Heart left ventricle (tissue), 16 donors: ENCODE results near the gene TRIAP1. TPM values are rescaled to one million over a fixed set of nuclear protein-coding genes. Genes with fewer than 3 reads are reported as not detected.

ENCODE experiments used
- ATAC-seq, 4 donors: fragments of 200-7000 bp; cut with Tn5 transposase; one replicate each; pipeline ENCODE4 v1.9.1; 2020 to 2022; ENCODE audit warnings: moderate library complexity in 4 of 4, mild to moderate bottlenecking in 3 of 4, moderate number of reproducible peaks in 1 of 4
- DNase-seq, 5 donors: peaks; one replicate each; pipeline ENCODE4 v3.0.0-alpha.2; 2020
- H3K27ac ChIP-seq, 12 donors: fragments of 200-600 bp; sonication (generic) in 4 of 12; one replicate each; pipeline versions ENCODE4 v1.5.0 to v1.8.0; 2016 to 2022; ENCODE audit warnings: mild to moderate bottlenecking in 2 of 12
- H3K27me3 ChIP-seq, 9 donors: fragments of 200-600 bp; sonication (generic) in 2 of 9; one replicate each; pipeline versions ENCODE4 v1.5.1 to v1.8.0; 2016 to 2022; ENCODE audit warnings: mild to moderate bottlenecking in 3 of 9
- H3K36me3 ChIP-seq, 9 donors: fragments of 200-600 bp; sonication (generic) in 2 of 9; one replicate each; pipeline versions ENCODE4 v1.5.0 to v1.8.0; 2018 to 2022; ENCODE audit warnings: mild to moderate bottlenecking in 2 of 9
- H3K4me1 ChIP-seq, 12 donors: fragments of 200-600 bp; sonication (generic) in 4 of 12; one replicate each; pipeline versions ENCODE4 v1.5.0 to v1.8.0; 2016 to 2022; ENCODE audit warnings: mild to moderate bottlenecking in 3 of 12
- H3K4me3 ChIP-seq, 12 donors: fragments of 200-600 bp; sonication (generic) in 4 of 12; one replicate each; pipeline versions ENCODE4 v1.5.0 to v1.8.0; 2017 to 2022; ENCODE audit warnings: mild to moderate bottlenecking in 9 of 12, moderate library complexity in 4 of 12
- H3K9me3 ChIP-seq, 12 donors: fragments of 200-600 bp; sonication (generic) in 4 of 12; one replicate each; pipeline versions ENCODE4 v1.5.0 to v1.8.0; 2016 to 2022; ENCODE audit warnings: mild to moderate bottlenecking in 1 of 12
- POLR2A ChIP-seq, 2 donors: fragments of 450-650 bp; IDR thresholded peaks; one replicate each; pipeline ENCODE4 v1.6.1; 2017; ENCODE audit warnings: antibody characterized with exemption in 2 of 2, mild to moderate bottlenecking in 2 of 2, moderate library complexity in 2 of 2
- WGBS, 4 donors: extraction: QIAGEN DNeasy Blood & Tissue Kit in 2 of 4; methylation state at CpG; one replicate each; pipeline versions ENCODE4 v1.1.5 to v1.1.7; 2013 to 2018; 5-methylcytosine and 5-hydroxymethylcytosine counted together
- intact Hi-C, 10 donors: fragments of 100-400 bp; cut with DNase I; formaldehyde crosslinking; loops; one replicate each; pipeline versions ENCODE4 v1.11.1 to v1.14.2; 2022
- polyA plus RNA-seq, 2 donors: library from polyadenylated mRNA; stranded (reverse); fragments of 200-250 nt; gene quantifications; one replicate each; pipeline ENCODE4 v1.2.3, GENCODE V29; 2013
- total RNA-seq, 9 donors: library from RNA; depleted of rRNA in 2 of 9; stranded (reverse); fragments of >200 nt in 2 of 9; fragmentation: NEBNext Ultra II Directional in 3 of 9; extraction: Animal tissue kit (Norgen Biotek cat#: 25700) in 3 of 9; gene quantifications; one replicate each; pipeline versions ENCODE4 v1.1.0 to v1.2.4, GENCODE V29; 2016 to 2023
- TF ChIP-seq, protein P1 (sequence below), 12 donors: fragments of 200-600 bp; sonication (generic) in 4 of 12; IDR thresholded peaks; one replicate each; pipeline versions ENCODE4 v1.5.0 to v1.8.0; 2018 to 2022; ENCODE audit warnings: antibody characterized with exemption in 12 of 12, mild to moderate bottlenecking in 5 of 12
- donor health status: ischemic (EF 13 %, LVEDD 7.1; RV severe dilation, severe dysfunction).
- donor health status: healthy with polysubstance abuse.
- donor health status: DM: no; HTN: yes; CAD: no.
- donor health status: DM: no; HTN: no; CAD: no.
- donor health status: ischemic (EF 25% LVEDD 6.9; RV normal size, moderate dysfunction).
- donor health status: ischemic (EF 25% LVEDD 5.7; RV mildly dilated, moderate dysfunction).
- donor health status: healthy.
- donor health status: DM: yes; HTN: yes; CAD: no.
- donor health status: ischemic (EF 35%, LVEDD 5.7; RV mildly dilated, moderate dysfunction).
- donor health status: nonischemic (EF 11% LVEDD 7.7; RV severe dilation, severe dysfunction).
- donor health status: DM: yes; HTN: yes; CAD: no.
- donor health status: PGD.
- donor health status: ischemic (EF 29% LVEDD 5.4; RV normal size, mild dysfunction).
- donor health status: nonischemic (EF 23%, LVEDD 6.1; RV moderate dilation, normal function).

The TRIAP1 gene
- total and polyA plus RNA-seq, 11 donors: 6.4 to 34.9 (median 15.1) TPM

DNA sequence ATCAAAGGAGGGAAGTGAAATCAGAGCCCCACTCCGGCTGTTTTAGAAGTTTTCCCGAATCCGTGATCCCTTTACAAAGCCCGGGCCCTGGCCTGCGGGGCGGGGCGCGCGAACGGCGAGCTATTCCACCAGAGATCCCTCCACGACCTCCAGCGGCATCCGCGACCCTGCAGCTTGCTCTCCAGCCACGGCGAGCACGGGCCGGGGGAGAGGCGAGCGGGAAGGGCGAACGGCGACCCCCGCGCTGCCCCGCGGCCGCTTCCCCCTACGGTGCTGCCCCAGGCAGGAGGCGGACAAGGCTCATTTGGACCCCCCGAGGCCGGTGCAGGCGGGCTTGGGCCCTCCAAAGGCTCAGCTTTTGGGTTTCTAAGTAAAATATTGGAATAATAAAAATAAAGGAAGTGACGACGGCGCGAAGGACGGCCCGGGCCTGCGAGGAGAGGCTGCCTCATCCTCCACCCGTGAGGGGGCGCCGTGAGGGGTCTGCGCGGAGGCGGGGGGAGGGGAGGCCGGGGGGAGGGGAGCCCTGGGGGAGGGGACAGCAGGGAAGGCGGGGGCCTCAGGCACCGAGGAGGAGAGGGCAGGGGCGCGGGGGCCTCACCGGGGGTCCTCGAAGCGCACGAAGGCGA lies 22.8 kb upstream of the TRIAP1 start:
- intact Hi-C loops: loop anchor here in 2 of 10 donors (2.0 to 10.0 kb wide), 2 partner anchors 28 to 96 kb away; partner anchors contain the start of gene DYNLL1 (in 1 of the 2)
- TF ChIP-seq, protein P1, sequence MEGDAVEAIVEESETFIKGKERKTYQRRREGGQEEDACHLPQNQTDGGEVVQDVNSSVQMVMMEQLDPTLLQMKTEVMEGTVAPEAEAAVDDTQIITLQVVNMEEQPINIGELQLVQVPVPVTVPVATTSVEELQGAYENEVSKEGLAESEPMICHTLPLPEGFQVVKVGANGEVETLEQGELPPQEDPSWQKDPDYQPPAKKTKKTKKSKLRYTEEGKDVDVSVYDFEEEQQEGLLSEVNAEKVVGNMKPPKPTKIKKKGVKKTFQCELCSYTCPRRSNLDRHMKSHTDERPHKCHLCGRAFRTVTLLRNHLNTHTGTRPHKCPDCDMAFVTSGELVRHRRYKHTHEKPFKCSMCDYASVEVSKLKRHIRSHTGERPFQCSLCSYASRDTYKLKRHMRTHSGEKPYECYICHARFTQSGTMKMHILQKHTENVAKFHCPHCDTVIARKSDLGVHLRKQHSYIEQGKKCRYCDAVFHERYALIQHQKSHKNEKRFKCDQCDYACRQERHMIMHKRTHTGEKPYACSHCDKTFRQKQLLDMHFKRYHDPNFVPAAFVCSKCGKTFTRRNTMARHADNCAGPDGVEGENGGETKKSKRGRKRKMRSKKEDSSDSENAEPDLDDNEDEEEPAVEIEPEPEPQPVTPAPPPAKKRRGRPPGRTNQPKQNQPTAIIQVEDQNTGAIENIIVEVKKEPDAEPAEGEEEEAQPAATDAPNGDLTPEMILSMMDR (IDR thresholded peaks at IDR 0.05): peak in 1 of 12 donors; percentile 17
- no peak for TF ChIP-seq POLR2A (IDR thresholded peaks at IDR 0.05)
- no peaks in the 10 kb centered on the region for H3K27me3 ChIP-seq
- ATAC-seq (peak in 3 of 4 donors; percentile 17 to 58 (median 57)), DNase-seq (peak in 4 of 5 donors; percentile 43 to 74 (median 46))
- H3K4me3 ChIP-seq: peak overlapping the region; percentile 63 to 99 (median 92)
- peaks cover 0 to 38% (median 32%) of the 10 kb centered on the region in 9 donors for H3K36me3 ChIP-seq
- no peaks in the 10 kb centered on the region for H3K9me3 ChIP-seq
- peaks cover 0 to 45% (median 31%) of the 10 kb centered on the region in 12 donors for H3K4me1 ChIP-seq
- 0 to 1% (median 1%) methylated on average over 32 to 57 of the region's 57 CpGs for WGBS, 4 donors
- H3K27ac ChIP-seq: peak overlapping the region; percentile 76 to 96 (median 92)

DNA sequence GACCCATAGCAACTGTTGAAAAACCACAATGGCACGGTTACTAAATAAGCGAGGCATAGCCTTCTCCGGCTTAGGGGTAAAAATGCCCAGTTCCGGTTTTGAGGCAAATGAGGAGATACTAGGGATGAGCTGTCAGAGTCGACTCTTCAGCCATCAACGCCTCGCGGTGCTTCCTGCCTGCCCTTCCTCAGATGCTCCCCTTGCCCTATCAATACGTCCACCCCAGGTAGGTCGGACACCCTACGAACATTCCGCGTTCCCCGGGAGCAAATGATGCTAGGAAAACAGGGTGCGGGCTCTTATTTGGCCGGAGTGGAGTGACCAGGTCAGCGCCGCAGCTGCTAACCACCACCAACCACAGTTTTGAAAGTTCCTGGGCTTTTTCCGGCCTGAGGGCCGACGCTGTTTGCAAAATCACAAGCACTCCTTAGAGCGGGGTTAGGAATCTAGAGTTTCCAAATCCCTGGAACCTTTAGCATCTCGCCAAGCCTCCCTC lies 22.2 kb upstream of the TRIAP1 start:
- Histone ChIP-seq H3K4me1 (peaks cover 0 to 45% (median 31%) of the 10 kb centered on the region in 12 donors), H3K27ac (peak overlapping the region; percentile 76 to 96 (median 92)), H3K9me3 (no peaks in the 10 kb centered on the region), H3K4me3 (peak overlapping the region; percentile 63 to 99 (median 92)), H3K27me3 (no peaks in the 10 kb centered on the region), H3K36me3 (peaks cover 0 to 43% (median 38%) of the 10 kb centered on the region in 9 donors)
- ATAC-seq (peak in 2 of 4 donors; percentile 8 to 21), DNase-seq (peak in 3 of 5 donors; percentile 15 to 39 (median 30))
- 4 to 5% (median 4%) methylated on average over 22 to 23 of the region's 23 CpGs for WGBS, 4 donors
- TF ChIP-seq, protein P1 (IDR thresholded peaks at IDR 0.05): no peak
- no peak for TF ChIP-seq POLR2A (IDR thresholded peaks at IDR 0.05)
- intact Hi-C loops: loop anchor here in 2 of 10 donors (2.0 to 10.0 kb wide), 2 partner anchors 28 to 96 kb away; partner anchors contain the start of gene DYNLL1 (in 1 of the 2)

DNA sequence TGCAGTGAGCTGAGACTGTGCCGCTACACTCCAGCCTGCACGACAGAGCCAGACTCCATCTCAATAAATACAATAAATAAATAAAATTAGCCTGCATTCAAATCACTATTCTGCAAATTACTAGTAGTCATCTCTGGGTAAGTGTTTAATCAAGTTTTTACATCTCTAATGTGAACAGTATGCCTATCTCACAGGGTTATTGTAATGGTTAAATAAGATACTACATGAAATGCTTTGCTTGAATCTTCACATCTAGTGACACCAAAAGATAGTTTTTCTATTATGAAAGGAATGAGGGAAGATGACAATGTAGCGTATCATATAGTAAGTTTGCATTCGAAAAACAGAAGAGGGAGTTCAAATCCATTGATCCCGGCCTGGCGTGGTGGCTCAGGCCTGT lies 21.3 kb upstream of the TRIAP1 start:
- Histone ChIP-seq H3K36me3 (peaks cover 0 to 53% (median 47%) of the 10 kb centered on the region in 9 donors), H3K4me1 (peaks cover 0 to 45% (median 31%) of the 10 kb centered on the region in 12 donors), H3K4me3 (no peak overlapping the region), H3K27me3 (no peaks in the 10 kb centered on the region), H3K27ac (peak overlapping the region in 1 of 12 donors; percentile 1), H3K9me3 (no peaks in the 10 kb centered on the region)
- intact Hi-C loops: loop anchor here in 1 of 10 donors (10.0 kb wide), 1 partner anchor 97 kb away; no protein-coding TSS in a partner anchor
- TF ChIP-seq, protein P1 (IDR thresholded peaks at IDR 0.05): no peak
- TF ChIP-seq POLR2A (IDR thresholded peaks at IDR 0.05): no peak
- ATAC-seq (no peak), DNase-seq (no peak)
- 91 to 95% (median 94%) methylated on average over 6 of the region's 6 CpGs for WGBS, 4 donors
